Transverse colon (tissue), 4 donors: ENCODE measurements around the gene MAGEA11. TPM values are rescaled to one million over a fixed set of nuclear protein-coding genes. Genes with fewer than 3 reads are reported as not detected.
"Not testable (repeated sequence)": the region's sequence is repeated elsewhere in the genome, so short reads cannot be mapped to it uniquely, and the experiment has no call there.

Source experiments
- DNase-seq: peaks from one replicate; pipeline ENCODE4 v3.0.0-alpha.2; 2019
- H3K27ac ChIP-seq, 4 donors: fragments of 200-600 bp; sonication (generic); 2 replicates each; pipeline ENCODE4 v1.5.1; 2016 to 2018; ENCODE audit warnings: inconsistent platforms in 4 of 4
- H3K27me3 ChIP-seq: fragments of 200-600 bp; sonication (generic); 2 replicates; pipeline ENCODE4 v1.5.1; 2017; ENCODE audit warnings: inconsistent platforms
- H3K36me3 ChIP-seq, 4 donors: fragments of 200-600 bp; sonication (generic); 2 replicates each; pipeline ENCODE4 v1.5.1; 2017 to 2019; ENCODE audit warnings: inconsistent platforms in 4 of 4
- H3K4me1 ChIP-seq, 4 donors: fragments of 200-600 bp; sonication (generic); 2 replicates each; pipeline ENCODE4 v1.5.1; 2017 to 2020; ENCODE audit warnings: inconsistent platforms in 4 of 4
- H3K4me3 ChIP-seq, 4 donors: fragments of 200-600 bp; sonication (generic); 1 replicate in 1 of 4; 2 replicates in 3 of 4; pipeline versions ENCODE4 v1.5.1 to v1.6.1; 2017 to 2019; ENCODE audit warnings: inconsistent platforms in 4 of 4
- H3K9me3 ChIP-seq, 2 donors: fragments of 200-600 bp; sonication (generic); 2 replicates each; pipeline ENCODE4 v1.5.1; 2017 to 2019; ENCODE audit warnings: inconsistent platforms in 2 of 2
- CTCF ChIP-seq, 5 experiments: fragments of 200-600 bp in 3 of 5; fragments of 450-650 bp in 2 of 5; sonication (generic) in 3 of 5; IDR thresholded peaks; 1 replicate in 2 of 5; 2 replicates in 3 of 5; pipeline ENCODE4 v1.5.1; 2016 to 2017; ENCODE audit warnings: antibody characterized with exemption in 5 of 5, inconsistent platforms in 3 of 5, mild to moderate bottlenecking in 2 of 5, moderate library complexity in 1 of 5
- EP300 ChIP-seq: sonication (generic); formaldehyde crosslinking; IDR thresholded peaks from one replicate; pipeline ENCODE4 v1.6.1; 2017; ENCODE audit warnings: antibody characterized with exemption, low read depth
- POLR2A ChIP-seq: fragments of 450-650 bp; IDR thresholded peaks from one replicate; pipeline ENCODE4 v1.6.1; 2016; ENCODE audit warnings: antibody characterized with exemption, mild to moderate bottlenecking, moderate library complexity
- POLR2AphosphoS5 ChIP-seq, 3 donors: sonication (generic); formaldehyde crosslinking; IDR thresholded peaks; one replicate each; pipeline ENCODE4 v1.6.1; 2016; ENCODE audit warnings: antibody characterized with exemption in 3 of 3
- WGBS, 2 donors: methylation state at CpG; one replicate each; pipeline ENCODE4 v1.1.5; 2018; ENCODE audit warnings: low coverage in 1 of 2; 5-methylcytosine and 5-hydroxymethylcytosine counted together
- in situ Hi-C, 4 donors: fragments of 200-750 bp; cut with MboI; loops; one replicate each; pipeline versions ENCODE4 v1.15.0 to v1.15.1; 2017; ENCODE audit warnings: low sequenced_read_pairs in 3 of 4, low pct_ligation_motif_present in 1 of 4, low pct_unique_long_range_greater_than_20kb in 1 of 4
- intact Hi-C: fragments of 100-400 bp; cut with DNase I; formaldehyde crosslinking; loops from one replicate; pipeline ENCODE4 v1.15.1; 2023; ENCODE audit warnings: low total_unique reads
- total RNA-seq, 4 donors: library from RNA; depleted of rRNA; stranded (reverse); fragments of >200 nt; gene quantifications; one replicate each; pipeline ENCODE4 v1.1.0, GENCODE V29; 2016

MAGEA11 gene
- total RNA-seq, 4 donors from 2014 or later = not detected

- 86% methylated on average over 3 of the region's 3 CpGs; no CpG with 5 or more reads in 1 of the 2 donors for WGBS, 2 donors
- no peak overlapping the region for H3K4me3 ChIP-seq
- intact Hi-C loops = no loop called here
- no peak for DNase-seq
- TF ChIP-seq POLR2A = no peak
- no peak for TF ChIP-seq CTCF (IDR thresholded peaks at IDR 0.05)
- TF ChIP-seq EP300 = no peak
- no peak for TF ChIP-seq POLR2AphosphoS5 (IDR thresholded peaks at IDR 0.05)
- H3K4me1 ChIP-seq = no peaks in the 10 kb centered on the region
- in situ Hi-C loops = no loop called here
- H3K9me3 ChIP-seq = no peaks in the 10 kb centered on the region
- H3K36me3 ChIP-seq = no peaks in the 10 kb centered on the region
- H3K27me3 ChIP-seq = no peaks in the 10 kb centered on the region
- H3K27ac ChIP-seq = no peak overlapping the region
Measured at GRCh38 chrX:149716632-149717031, 4.8 kb downstream of the MAGEA11 start.

- in situ Hi-C loops = no loop called here
- peak; percentile 52 for DNase-seq
Measured at GRCh38 chrX:149717803-149718202, 5.9 kb downstream of the MAGEA11 start.

GRCh38 chrX:149718757-149719156 is 6.9 kb downstream of the MAGEA11 start:
- no peaks in the 10 kb centered on the region for H3K4me1 ChIP-seq
- intact Hi-C loops (no loop called here), in situ Hi-C loops (no loop called here)
- H3K9me3 ChIP-seq = no peaks in the 10 kb centered on the region
- DNase-seq = no peak
- no peak overlapping the region for H3K27ac ChIP-seq
- WGBS, 2 donors = 61% methylated on average over 1 of the region's 1 CpG; no CpG with 5 or more reads in 1 of the 2 donors
- no peaks in the 10 kb centered on the region for H3K36me3 ChIP-seq
- no peak overlapping the region for H3K4me3 ChIP-seq
- TF ChIP-seq POLR2A = no peak
- TF ChIP-seq POLR2AphosphoS5 (IDR thresholded peaks at IDR 0.05) = no peak
- no peak for TF ChIP-seq CTCF (IDR thresholded peaks at IDR 0.05)
- TF ChIP-seq EP300 = no peak
- H3K27me3 ChIP-seq = no peaks in the 10 kb centered on the region

More at GRCh38 chrX:149717803-149718202, 5.9 kb downstream of the MAGEA11 start:
- no peak overlapping the region for H3K27ac ChIP-seq
- 43 to 60% methylated on average over 1 to 5 of the region's 5 CpGs for WGBS, 2 donors
- intact Hi-C loops = no loop called here
- no peaks in the 10 kb centered on the region for H3K27me3 ChIP-seq
- H3K36me3 ChIP-seq = no peaks in the 10 kb centered on the region
- no peaks in the 10 kb centered on the region for H3K9me3 ChIP-seq
- no peak for TF ChIP-seq CTCF (IDR thresholded peaks at IDR 0.05)
- no peak for TF ChIP-seq POLR2A
- TF ChIP-seq EP300 = no peak
- TF ChIP-seq POLR2AphosphoS5 (IDR thresholded peaks at IDR 0.05) = no peak
- no peak overlapping the region for H3K4me3 ChIP-seq
- H3K4me1 ChIP-seq = no peaks in the 10 kb centered on the region

- no peaks in the 10 kb centered on the region for H3K4me1 ChIP-seq
- TF ChIP-seq POLR2A = no peak
- TF ChIP-seq EP300 = no peak
- no peak for TF ChIP-seq CTCF (IDR thresholded peaks at IDR 0.05)
- TF ChIP-seq POLR2AphosphoS5 (IDR thresholded peaks at IDR 0.05) = no peak
- intact Hi-C loops = no loop called here
- H3K27me3 ChIP-seq = no peaks in the 10 kb centered on the region
- no peak overlapping the region for H3K27ac ChIP-seq
- DNase-seq = peak; percentile 6
- H3K36me3 ChIP-seq = no peaks in the 10 kb centered on the region
- no peak overlapping the region for H3K4me3 ChIP-seq
- 60 to 73% methylated on average over 1 to 19 of the region's 19 CpGs for WGBS, 2 donors
- no peaks in the 10 kb centered on the region for H3K9me3 ChIP-seq
- in situ Hi-C loops = no loop called here
Measured at GRCh38 chrX:149720021-149720689, 8.3 kb downstream of the MAGEA11 start.

DNA sequence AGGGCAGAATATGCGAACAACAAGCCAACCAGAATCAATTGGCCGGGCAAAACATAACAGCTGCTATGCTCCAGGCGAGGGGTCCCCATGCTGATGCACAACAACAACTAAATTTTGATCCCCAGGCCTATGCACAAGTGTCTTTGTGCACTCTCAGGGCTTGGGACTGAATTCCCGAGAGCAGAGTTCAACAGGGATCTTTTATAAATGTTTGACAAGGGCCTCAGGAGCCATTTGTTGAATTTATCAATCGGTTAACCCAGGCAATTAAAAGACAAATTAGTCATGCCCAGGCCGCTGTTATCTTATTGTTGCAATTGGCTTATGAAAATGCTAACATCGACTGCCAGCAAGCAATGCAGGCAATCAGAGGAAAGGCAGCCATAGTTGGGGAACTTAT is 9.4 kb downstream of the MAGEA11 start:
- H3K27ac ChIP-seq, intact Hi-C loops, H3K4me1 ChIP-seq, H3K4me3 ChIP-seq, H3K9me3 ChIP-seq, H3K36me3 ChIP-seq, H3K27me3 ChIP-seq, in situ Hi-C loops: not testable (repeated sequence)
- peak; percentile 3 for DNase-seq
- WGBS, 2 donors = 52% methylated on average over 7 of the region's 7 CpGs; no CpG with 5 or more reads in 1 of the 2 donors
